Mucosa of descending colon (tissue), 3 donors: ENCODE measurements around the gene PGGHG. TPM values are rescaled to one million over a fixed set of nuclear protein-coding genes. Genes with fewer than 3 reads are reported as not detected.
A peak's percentile ranks its signal among the peaks of the same experiment; 100 is the strongest.

ENCODE experiments used
- ATAC-seq: fragments of 200-7000 bp; cut with Tn5 transposase; one replicate; pipeline ENCODE4 v1.9.1; 2020; ENCODE audit warnings: mild to moderate bottlenecking, moderate library complexity
- DNase-seq, 3 donors: peaks; one replicate each; pipeline ENCODE4 v3.0.0-alpha.2; 2020
- H3K36me3 ChIP-seq: fragments of 200-600 bp; one replicate; pipeline ENCODE4 v1.8.0; 2021; ENCODE audit warnings: low read depth, mild to moderate bottlenecking
- H3K4me1 ChIP-seq: fragments of 200-600 bp; one replicate; pipeline ENCODE4 v1.8.0; 2021; ENCODE audit warnings: low read depth, mild to moderate bottlenecking
- H3K4me3 ChIP-seq: fragments of 200-600 bp; one replicate; pipeline ENCODE4 v1.8.0; 2021; ENCODE audit warnings: mild to moderate bottlenecking
- H3K9me3 ChIP-seq: fragments of 200-600 bp; one replicate; pipeline ENCODE4 v1.8.0; 2021; ENCODE audit warnings: mild to moderate bottlenecking
- CTCF ChIP-seq: fragments of 200-600 bp; IDR thresholded peaks from one replicate; pipeline ENCODE4 v1.8.0; 2022; ENCODE audit warnings: antibody characterized with exemption, mild to moderate bottlenecking
- intact Hi-C, 2 donors: fragments of 100-400 bp; cut with DNase I in 1 of 2; cut with micrococcal nuclease in 1 of 2; formaldehyde crosslinking; loops; one replicate each; pipeline versions ENCODE4 v1.11.0 to v1.11.1; 2022; cut with DNase I, micrococcal nuclease
- total RNA-seq, 3 donors: library from RNA; stranded (reverse); fragmentation: NEBNext Ultra II Directional in 2 of 3; extraction: Animal tissue kit (Norgen Biotek cat#: 25700) in 2 of 3; gene quantifications; one replicate each; pipeline versions ENCODE4 v1.2.1 to v1.2.4, GENCODE V29; 2021 to 2023
- donor health status: DM: no; HTN: no; CAD: no; lungs with moderate emphysema.
- donor health status: DM: no; HTN: no; CAD: no.
- donor health status: DM: no; HTN: yes; CAD: no.

PGGHG gene
- total RNA-seq, 3 donors from 2014 or later, result 21.2 to 37.1 (median 29.7) TPM

- TF ChIP-seq CTCF, result no peak
- intact Hi-C loops, result no loop called here
- ATAC-seq (no peak), DNase-seq (peak in 1 of 3 donors; percentile 63)
- Histone ChIP-seq H3K4me1 (no peaks in the 10 kb centered on the region), H3K36me3 (no peaks in the 10 kb centered on the region), H3K4me3 (no peak overlapping the region), H3K9me3 (no peaks in the 10 kb centered on the region)
These were observed 18.2 kb upstream of the PGGHG start for GRCh38 chr11:270451-271318.

GRCh38 chr11:271319-271715 is 17.6 kb upstream of the PGGHG start:
- ATAC-seq, result peak; percentile 24
- DNase-seq, result peak in 1 of 3 donors; percentile 39
- intact Hi-C loops, result no loop called here
- no peak for TF ChIP-seq CTCF
- Histone ChIP-seq H3K9me3 (no peaks in the 10 kb centered on the region), H3K4me1 (no peaks in the 10 kb centered on the region), H3K4me3 (no peak overlapping the region), H3K36me3 (no peaks in the 10 kb centered on the region)

- H3K9me3 ChIP-seq, result no peaks in the 10 kb centered on the region
- DNase-seq (peak in 1 of 3 donors; percentile 35), ATAC-seq (no peak)
- H3K36me3 ChIP-seq, result no peaks in the 10 kb centered on the region
- H3K4me1 ChIP-seq, result no peaks in the 10 kb centered on the region
- TF ChIP-seq CTCF, result no peak
- no peak overlapping the region for H3K4me3 ChIP-seq
- intact Hi-C loops, result no loop called here
These were observed 16.6 kb upstream of the PGGHG start for GRCh38 chr11:272195-272930.

GRCh38 chr11:272931-273198 is 16.1 kb upstream of the PGGHG start:
- Histone ChIP-seq H3K9me3 (no peaks in the 10 kb centered on the region), H3K4me1 (no peaks in the 10 kb centered on the region), H3K4me3 (no peak overlapping the region), H3K36me3 (no peaks in the 10 kb centered on the region)
- intact Hi-C loops, result no loop called here
- DNase-seq (peak in 1 of 3 donors; percentile 37), ATAC-seq (no peak)
- TF ChIP-seq CTCF, result no peak

GRCh38 chr11:276219-276618 is 12.7 kb upstream of the PGGHG start:
- ATAC-seq, result no peak
- TF ChIP-seq CTCF, result no peak
- Histone ChIP-seq H3K9me3 (no peaks in the 10 kb centered on the region), H3K36me3 (no peaks in the 10 kb centered on the region), H3K4me1 (peaks cover 24% of the 10 kb centered on the region), H3K4me3 (no peak overlapping the region)
- DNase-seq, result no peak
- intact Hi-C loops, result no loop called here
